NCI-H2227 treated with DMSO at 0.1 percent for 48 hours (cell line): Measurements from ENCODE around the gene TOP2B.

Source experiments
- DNase-seq: peaks from one replicate; lab custom pipeline; 2025; lab: John Stamatoyannopoulos, UW

Gene TOP2B

GRCh38 chr3:25583343-25583742, 81.4 kb downstream of the TOP2B start:
- no peak for DNase-seq

- DNase-seq, result no peak
Measured at GRCh38 chr3:25582242-25582641, 82.5 kb downstream of the TOP2B start.

- DNase-seq, result no peak
Measured at GRCh38 chr3:25581823-25582222, 82.9 kb downstream of the TOP2B start.

- DNase-seq, result no peak
Measured at GRCh38 chr3:25581335-25581734, 83.4 kb downstream of the TOP2B start.

- no peak for DNase-seq
Measured at GRCh38 chr3:25580534-25580933, 84.2 kb downstream of the TOP2B start.

- no peak for DNase-seq
Measured at GRCh38 chr3:25578059-25578458, 86.6 kb downstream of the TOP2B start.

- no peak for DNase-seq
Measured at GRCh38 chr3:25576831-25577454, 87.8 kb downstream of the TOP2B start.

- DNase-seq, result no peak
Measured at GRCh38 chr3:25576146-25576545, 88.6 kb downstream of the TOP2B start.

GRCh38 chr3:25575001-25575400, 89.7 kb downstream of the TOP2B start:
- no peak for DNase-seq

GRCh38 chr3:25574172-25574765, 90.4 kb downstream of the TOP2B start:
- DNase-seq, result no peak

- DNase-seq, result no peak
Measured at GRCh38 chr3:25573386-25574171, 91.1 kb downstream of the TOP2B start.

GRCh38 chr3:25572919-25573385, 91.8 kb downstream of the TOP2B start:
- DNase-seq, result no peak

- DNase-seq, result no peak
Measured at GRCh38 chr3:25572336-25572735, 92.4 kb downstream of the TOP2B start.

- DNase-seq, result no peak
Measured at GRCh38 chr3:25571285-25571684, 93.4 kb downstream of the TOP2B start.

GRCh38 chr3:25568525-25569078, 96.1 kb downstream of the TOP2B start:
- DNase-seq, result no peak

GRCh38 chr3:25567806-25568524, 96.7 kb downstream of the TOP2B start:
- DNase-seq, result no peak

GRCh38 chr3:25567388-25567787, 97.3 kb downstream of the TOP2B start:
- no peak for DNase-seq

- DNase-seq, result no peak
Measured at GRCh38 chr3:25566358-25566920, 98.3 kb downstream of the TOP2B start.

GRCh38 chr3:25565807-25566206, 98.9 kb downstream of the TOP2B start:
- DNase-seq, result no peak

GRCh38 chr3:25564075-25564474, 100.6 kb downstream of the TOP2B start:
- no peak for DNase-seq

GRCh38 chr3:25563601-25564000, 101.1 kb downstream of the TOP2B start:
- DNase-seq, result no peak

GRCh38 chr3:25558796-25559195, 105.9 kb downstream of the TOP2B start:
- DNase-seq, result no peak
